GM12878 (cell line): ENCODE measurements around the gene ORAI1. TPM values are rescaled to one million over a fixed set of nuclear protein-coding genes. Genes with fewer than 3 reads are reported as not detected.
A peak's percentile ranks its signal among the peaks of the same experiment; 100 is the strongest.

Source experiments
- BCL11A ChIP-seq: IDR thresholded peaks from 2 replicates; pipeline ENCODE4 v1.6.1; 2011; ENCODE audit warnings: low read depth, low read length
- BHLHE40 ChIP-seq, 2 experiments: fragments of 450-650 bp in 1 of 2; IDR thresholded peaks; 2 replicates each; pipeline ENCODE4 v1.6.1; 2011 to 2017; ENCODE audit warnings: low read depth in 2 of 2, borderline replicate concordance in 1 of 2, improper control_type of control experiment in 1 of 2, low read length in 1 of 2, mild to moderate bottlenecking in 1 of 2
- BRCA1 ChIP-seq: IDR thresholded peaks from 2 replicates; pipeline ENCODE4 v1.6.1; 2011; ENCODE audit warnings: low read depth, low read length, improper control_type of control experiment
- CBFB ChIP-seq: IDR thresholded peaks from 2 replicates; pipeline ENCODE4 v1.6.1; 2016; ENCODE audit warnings: antibody characterized with exemption, low read depth
- CHD4 ChIP-seq: fragments of 200-600 bp; sonication (generic); IDR thresholded peaks from 2 replicates; pipeline ENCODE4 v1.6.1; 2016; ENCODE audit warnings: mild to moderate bottlenecking
- CREM ChIP-seq: IDR thresholded peaks from 2 replicates; pipeline ENCODE4 v1.6.1; 2014; ENCODE audit warnings: antibody characterized with exemption, low read depth
- ETV6 ChIP-seq, 2 experiments: fragments of 450-650 bp in 1 of 2; IDR thresholded peaks in 1 of 2; conservative IDR thresholded peaks in 1 of 2; 2 replicates each; pipeline ENCODE4 v1.6.1; 2014; ENCODE audit warnings: antibody characterized with exemption in 1 of 2, borderline replicate concordance in 1 of 2, low read depth in 1 of 2, mild to moderate bottlenecking in 1 of 2, moderate library complexity in 1 of 2
- GATAD2B ChIP-seq: fragments of 450-650 bp; conservative IDR thresholded peaks from 2 replicates; pipeline ENCODE4 v1.6.1; 2017; ENCODE audit warnings: low read depth, mild to moderate bottlenecking, moderate library complexity
- LARP7 ChIP-seq: fragments of 450-650 bp; IDR thresholded peaks from 2 replicates; pipeline ENCODE4 v1.6.1; 2017; ENCODE audit warnings: mild to moderate bottlenecking
- MAX ChIP-seq: IDR thresholded peaks from 2 replicates; pipeline ENCODE4 v1.6.1; 2012; ENCODE audit warnings: low read depth, low read length, improper control_type of control experiment
- MTA2 ChIP-seq: fragments of 450-650 bp; IDR thresholded peaks from 2 replicates; pipeline ENCODE4 v1.6.1; 2016; ENCODE audit warnings: low read depth, mild to moderate bottlenecking, moderate library complexity
- MTA3 ChIP-seq: IDR thresholded peaks from 2 replicates; pipeline ENCODE4 v1.6.1; 2012; ENCODE audit warnings: low read length, inconsistent platforms, borderline replicate concordance
- MYC ChIP-seq: IDR thresholded peaks from 2 replicates; pipeline ENCODE4 v1.6.1; 2011; ENCODE audit warnings: mild to moderate bottlenecking, low read length, moderate library complexity, inconsistent platforms; ENCODE audit not compliant: insufficient read depth, insufficient replicate concordance, insufficient read length, severe bottlenecking
- NBN ChIP-seq: fragments of 450-650 bp; IDR thresholded peaks from 2 replicates; pipeline ENCODE4 v1.6.1; 2016
- NR2C2 ChIP-seq: IDR thresholded peaks from 2 replicates; pipeline ENCODE4 v1.6.1; 2011; ENCODE audit warnings: borderline replicate concordance, low read depth; ENCODE audit not compliant: control insufficient read depth, insufficient read length
- NRF1 ChIP-seq: conservative IDR thresholded peaks from 2 replicates; pipeline ENCODE4 v1.6.1; 2011; ENCODE audit warnings: mild to moderate bottlenecking, low read depth, low read length, improper control_type of control experiment
- PAX5 ChIP-seq: IDR thresholded peaks from 2 replicates; pipeline ENCODE4 v1.6.1; 2011; ENCODE audit warnings: low read depth, low read length, borderline replicate concordance
- PBX3 ChIP-seq: IDR thresholded peaks from 2 replicates; pipeline ENCODE4 v1.6.1; 2011; ENCODE audit warnings: mild to moderate bottlenecking, low read depth, low read length, moderate library complexity; ENCODE audit not compliant: insufficient replicate concordance
- POLR2A ChIP-seq: IDR thresholded peaks from 2 replicates; pipeline ENCODE4 v1.6.1; 2011; ENCODE audit warnings: low read depth, mild to moderate bottlenecking, low read length
- RCOR1 ChIP-seq: conservative IDR thresholded peaks from 2 replicates; pipeline ENCODE4 v1.6.1; 2012; ENCODE audit warnings: low read depth, low read length, improper control_type of control experiment
- RUNX3 ChIP-seq: IDR thresholded peaks from 2 replicates; pipeline ENCODE4 v1.6.1; 2012; ENCODE audit warnings: low read length, inconsistent platforms
- SIX5 ChIP-seq: IDR thresholded peaks from 2 replicates; pipeline ENCODE4 v1.6.1; 2011; ENCODE audit warnings: mild to moderate bottlenecking, low read depth, low read length, moderate library complexity; ENCODE audit not compliant: severe bottlenecking
- SPI1 ChIP-seq: IDR thresholded peaks from 2 replicates; pipeline ENCODE4 v1.6.1; 2011; ENCODE audit warnings: low read depth, mild to moderate bottlenecking, low read length, moderate library complexity, borderline replicate concordance; ENCODE audit not compliant: insufficient read depth
- SUZ12 ChIP-seq: fragments of 200-600 bp; sonication (generic); IDR thresholded peaks from one replicate; pipeline ENCODE4 v1.6.1; 2018; ENCODE audit warnings: antibody characterized with exemption, mild to moderate bottlenecking; ENCODE audit not compliant: unreplicated experiment
- TCF7 ChIP-seq: IDR thresholded peaks from 2 replicates; pipeline ENCODE4 v1.6.1; 2014; ENCODE audit warnings: antibody characterized with exemption, borderline replicate concordance
- USF1 ChIP-seq: IDR thresholded peaks from 2 replicates; pipeline ENCODE4 v1.6.1; 2011; ENCODE audit warnings: borderline replicate concordance, low read depth, mild to moderate bottlenecking, moderate library complexity, mixed read lengths, low read length; ENCODE audit not compliant: insufficient read depth; ENCODE audit errors: extremely low read length
- YY1 ChIP-seq: IDR thresholded peaks from 2 replicates; pipeline ENCODE4 v1.6.1; 2011; ENCODE audit warnings: low read depth, mild to moderate bottlenecking, low read length
- ZNF622 ChIP-seq: fragments of 450-650 bp; IDR thresholded peaks from 2 replicates; pipeline ENCODE4 v1.6.1; 2017; ENCODE audit warnings: mild to moderate bottlenecking, inconsistent platforms
- polyA plus RNA-seq, 11 experiments: library from polyadenylated mRNA; depleted of rRNA in 4 of 11; unstranded in 6 of 11; stranded (reverse) in 5 of 11; fragments of >200 nt; fragmentation: Nextera tagmentation in 4 of 11; fragmentation: Illumina TruSeq in 1 of 11; extraction: Ambion mirVana in 4 of 11; extraction: Trizol in 1 of 11; gene quantifications; 1 replicate in 1 of 11; 2 replicates in 10 of 11; pipeline versions ENCODE4 v1.2.1 to v1.2.3, GENCODE V29; 2011 to 2016; ENCODE audit warnings: inconsistent platforms in 2 of 11, missing spikeins in 2 of 11, low read depth in 1 of 11
- total RNA-seq, 4 experiments: library from RNA; depleted of rRNA in 3 of 4; stranded (reverse); fragments of >200 nt in 3 of 4; fragmentation: Illumina TruSeq in 1 of 4; extraction: Trizol in 1 of 4; gene quantifications; 2 replicates each; pipeline versions ENCODE4 v1.2.1 to v1.2.3, GENCODE V29; 2013 to 2021
- TF ChIP-seq, protein P1 (sequence below): IDR thresholded peaks from 2 replicates; pipeline ENCODE4 v1.6.1; 2012; ENCODE audit warnings: low read length, inconsistent platforms

Gene ORAI1
- total and polyA plus RNA-seq, 10 of the 15 experiments (the other 5 are each of a cell fraction or from before 2014, with no cell fraction given): 5.5 to 33.1 (median 11.8) TPM

- TF ChIP-seq BHLHE40 (IDR thresholded peaks at IDR 0.05; ENCODE audit: borderline replicate concordance in 1 of 2, low read depth in 2 of 2, low read length in 1 of 2) (peak; percentile 20 to 34; a peak in 2 of 4 replicates), CBFB (no peak), SPI1 (no peak), MTA2 (no peak), BRCA1 (no peak), SUZ12 (no peak), CREM (no peak), ZNF622 (no peak), CHD4 (no peak), BCL11A (no peak), SIX5 (no peak), MTA3 (no peak), MYC (no peak), NBN (no peak), ETV6 (conservative IDR thresholded peaks at IDR 0.05 in 1 of 2, IDR thresholded peaks at IDR 0.05 in 1 of 2; ENCODE audit: borderline replicate concordance in 1 of 2, low read depth in 1 of 2) (no peak), USF1 (peak; percentile 43), NR2C2 (no peak), GATAD2B (no peak), RUNX3 (0 out of 2 replicates have a peak, but pooled peaks have one; percentile 2), YY1 (no peak), NRF1 (no peak), LARP7 (no peak), POLR2A (0 out of 2 replicates have a peak, but pooled peaks have one; percentile 23), TCF7 (no peak), PAX5 (no peak), PBX3 (no peak), RCOR1 (no peak), MAX (no peak)
- TF ChIP-seq, protein P1, sequence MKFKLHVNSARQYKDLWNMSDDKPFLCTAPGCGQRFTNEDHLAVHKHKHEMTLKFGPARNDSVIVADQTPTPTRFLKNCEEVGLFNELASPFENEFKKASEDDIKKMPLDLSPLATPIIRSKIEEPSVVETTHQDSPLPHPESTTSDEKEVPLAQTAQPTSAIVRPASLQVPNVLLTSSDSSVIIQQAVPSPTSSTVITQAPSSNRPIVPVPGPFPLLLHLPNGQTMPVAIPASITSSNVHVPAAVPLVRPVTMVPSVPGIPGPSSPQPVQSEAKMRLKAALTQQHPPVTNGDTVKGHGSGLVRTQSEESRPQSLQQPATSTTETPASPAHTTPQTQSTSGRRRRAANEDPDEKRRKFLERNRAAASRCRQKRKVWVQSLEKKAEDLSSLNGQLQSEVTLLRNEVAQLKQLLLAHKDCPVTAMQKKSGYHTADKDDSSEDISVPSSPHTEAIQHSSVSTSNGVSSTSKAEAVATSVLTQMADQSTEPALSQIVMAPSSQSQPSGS: no peak
These were observed 44.5 kb upstream of the ORAI1 start (continued) for GRCh38 chr12:121581686-121582429.
